Stimulated activated CD4-positive, alpha-beta T cell treated with anti-CD3 and anti-CD28 coated beads, Interleukin-1b, Interleukin-23, amount 100 ng/mL, for 4 hours (primary cell): ENCODE measurements around the gene TMEM209.
A peak's percentile ranks its signal among the peaks of the same experiment; 100 is the strongest.
"Not testable (repeated sequence)": the region's sequence is repeated elsewhere in the genome, so short reads cannot be mapped to it uniquely, and the experiment has no call there.

Experiments used
- DNase-seq, 2 donors: peaks; one replicate each; pipeline ENCODE4 v3.0.0-alpha.2; 2020; ENCODE audit warnings: low read depth in 2 of 2

TMEM209 gene

GRCh38 chr7:130205084-130205947 lies at the start of gene TMEM209:
Gene TMEM209 (minus strand): TSS chr7:130205406. CDS start chr7:130205375, 31 bp downstream.
- DNase-seq = peak; percentile 84 to 87

GRCh38 chr7:130254555-130254954 lies 49.3 kb upstream of the TMEM209 start:
- DNase-seq = no peak

GRCh38 chr7:130249626-130250025 lies 44.4 kb upstream of the TMEM209 start:
- not testable (repeated sequence) for DNase-seq

- DNase-seq = not testable (repeated sequence)
These were observed 43.6 kb upstream of the TMEM209 start for GRCh38 chr7:130248842-130249241.

- DNase-seq = not testable (repeated sequence)
These were observed 41.3 kb upstream of the TMEM209 start for GRCh38 chr7:130246491-130246890.

GRCh38 chr7:130243486-130243885 lies 38.3 kb upstream of the TMEM209 start:
- not testable (repeated sequence) for DNase-seq

- DNase-seq = peak; percentile 30 to 59
These were observed 37.2 kb upstream of the TMEM209 start for GRCh38 chr7:130242198-130243014.

GRCh38 chr7:130240240-130240639 lies 35.0 kb upstream of the TMEM209 start:
- no peak for DNase-seq

- not testable (repeated sequence) for DNase-seq
These were observed 31.2 kb upstream of the TMEM209 start for GRCh38 chr7:130236361-130236760.

GRCh38 chr7:130234078-130234477 lies 28.9 kb upstream of the TMEM209 start:
- DNase-seq = no peak

GRCh38 chr7:130232209-130232608 lies 27.0 kb upstream of the TMEM209 start:
- no peak for DNase-seq

- no peak for DNase-seq
These were observed 26.6 kb upstream of the TMEM209 start for GRCh38 chr7:130231792-130232191.

GRCh38 chr7:130229981-130230380 lies 24.8 kb upstream of the TMEM209 start:
- DNase-seq = not testable (repeated sequence)

GRCh38 chr7:130228840-130229502 lies 23.8 kb upstream of the TMEM209 start:
- no peak for DNase-seq

GRCh38 chr7:130227883-130228575 lies 22.8 kb upstream of the TMEM209 start:
- DNase-seq = no peak

- DNase-seq = no peak
These were observed 21.1 kb upstream of the TMEM209 start for GRCh38 chr7:130226333-130226732.

- not testable (repeated sequence) for DNase-seq
These were observed 19.7 kb upstream of the TMEM209 start for GRCh38 chr7:130224923-130225322.

GRCh38 chr7:130224210-130224609 lies 19.0 kb upstream of the TMEM209 start:
- no peak for DNase-seq

GRCh38 chr7:130223646-130224045 lies 18.4 kb upstream of the TMEM209 start:
- DNase-seq = no peak

- DNase-seq = no peak
These were observed 16.5 kb upstream of the TMEM209 start for GRCh38 chr7:130221746-130222145.

GRCh38 chr7:130219871-130220270 lies 14.7 kb upstream of the TMEM209 start:
- no peak for DNase-seq
